HCT116 (cell line): ENCODE data around the gene CLK1.

ENCODE experiments used
- EGR1 ChIP-seq: IDR thresholded peaks from 2 replicates; pipeline ENCODE4 v1.6.1; 2012; ENCODE audit warnings: low read depth
- EZH2 ChIP-seq: fragments of 200-600 bp; sonication (generic); IDR thresholded peaks from 2 replicates; pipeline ENCODE4 v1.6.1; 2017; ENCODE audit warnings: antibody characterized with exemption, mixed run types
- EZH2phosphoT487 ChIP-seq: fragments of 200-600 bp; IDR thresholded peaks from 2 replicates; pipeline ENCODE4 v1.6.1; 2018; ENCODE audit warnings: antibody characterized with exemption, borderline replicate concordance
- JUND ChIP-seq: IDR thresholded peaks from 2 replicates; pipeline ENCODE4 v1.6.1; 2012
- POLR2A ChIP-seq: IDR thresholded peaks from 2 replicates; pipeline ENCODE4 v1.7.0; 2011; ENCODE audit warnings: borderline replicate concordance; ENCODE audit not compliant: insufficient read depth, insufficient read length; ENCODE audit errors: extremely low read depth
- POLR2AphosphoS5 ChIP-seq: IDR thresholded peaks from 2 replicates; pipeline ENCODE4 v1.6.1; 2011; ENCODE audit warnings: mild to moderate bottlenecking, low read depth, low read length, moderate library complexity
- SIN3A ChIP-seq: IDR thresholded peaks from 2 replicates; pipeline ENCODE4 v1.6.1; 2012; ENCODE audit warnings: low read depth
- SP1 ChIP-seq: IDR thresholded peaks from 2 replicates; pipeline ENCODE4 v1.6.1; 2012; ENCODE audit warnings: low read depth
- TCF7L2 ChIP-seq: IDR thresholded peaks from 2 replicates; pipeline ENCODE4 v1.7.0; 2011; ENCODE audit warnings: borderline replicate concordance, inconsistent platforms; ENCODE audit not compliant: insufficient read depth, insufficient read length; ENCODE audit errors: extremely low read depth
- YY1 ChIP-seq: IDR thresholded peaks from 2 replicates; pipeline ENCODE4 v1.6.1; 2011; ENCODE audit warnings: low read length, low read depth, moderate library complexity, mild to moderate bottlenecking; ENCODE audit not compliant: insufficient replicate concordance; ENCODE audit errors: extremely low read depth
- ZNF274 ChIP-seq: fragments of 200-500 bp; sonication (Bioruptor generic); IDR thresholded peaks from 2 replicates; pipeline ENCODE4 v1.6.1; 2014; ENCODE audit warnings: mild to moderate bottlenecking, low read depth, low read length, inconsistent platforms
- TF ChIP-seq, protein P1 (sequence below), 3 experiments: fragments of 200-600 bp in 1 of 3; sonication (generic) in 1 of 3; IDR thresholded peaks in 2 of 3; conservative IDR thresholded peaks in 1 of 3; 2 replicates each; pipeline ENCODE4 v1.5.1; 2012 to 2017; ENCODE audit warnings: low read depth in 2 of 3, low read length in 2 of 3, antibody characterized with exemption in 1 of 3, borderline replicate concordance in 1 of 3, control low read depth in 1 of 3, mild to moderate bottlenecking in 1 of 3, mixed read lengths in 1 of 3, mixed run types in 1 of 3, moderate library complexity in 1 of 3; ENCODE audit not compliant: insufficient read depth in 1 of 3
- TF ChIP-seq, protein P2 (sequence below): IDR thresholded peaks from 2 replicates; pipeline ENCODE4 v1.6.1; 2012
- TF ChIP-seq, protein P3 (sequence below): IDR thresholded peaks from 2 replicates; pipeline ENCODE4 v1.6.1; 2012

DNA sequence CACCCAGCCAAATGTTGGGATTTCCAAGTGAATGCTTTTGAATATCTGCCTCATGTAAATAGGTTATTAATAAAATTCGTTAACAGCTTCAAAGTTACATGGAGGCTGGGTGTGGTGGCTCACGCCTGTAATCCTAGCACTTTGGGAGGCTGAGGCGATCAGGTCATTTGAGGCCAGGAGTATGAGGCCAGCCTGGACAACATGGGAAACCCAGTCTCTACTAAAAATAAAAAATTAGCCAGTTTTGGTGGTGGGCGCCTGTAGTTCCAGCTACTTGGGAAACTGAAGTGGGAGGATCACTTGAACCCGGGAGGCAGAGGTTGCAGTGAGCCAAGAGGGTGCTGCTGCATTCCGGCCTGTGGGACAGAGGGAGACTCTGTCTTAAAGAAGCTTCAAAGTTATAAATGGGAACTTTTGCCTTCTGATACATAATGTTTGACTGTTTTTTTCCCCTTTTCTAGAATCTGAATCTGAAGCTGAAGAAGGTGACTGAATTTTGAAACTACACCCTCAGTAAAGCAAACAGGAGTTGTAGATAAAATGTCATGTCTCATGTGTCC lies 42.7 kb downstream of the CLK1 start:
- TF ChIP-seq, protein P1, sequence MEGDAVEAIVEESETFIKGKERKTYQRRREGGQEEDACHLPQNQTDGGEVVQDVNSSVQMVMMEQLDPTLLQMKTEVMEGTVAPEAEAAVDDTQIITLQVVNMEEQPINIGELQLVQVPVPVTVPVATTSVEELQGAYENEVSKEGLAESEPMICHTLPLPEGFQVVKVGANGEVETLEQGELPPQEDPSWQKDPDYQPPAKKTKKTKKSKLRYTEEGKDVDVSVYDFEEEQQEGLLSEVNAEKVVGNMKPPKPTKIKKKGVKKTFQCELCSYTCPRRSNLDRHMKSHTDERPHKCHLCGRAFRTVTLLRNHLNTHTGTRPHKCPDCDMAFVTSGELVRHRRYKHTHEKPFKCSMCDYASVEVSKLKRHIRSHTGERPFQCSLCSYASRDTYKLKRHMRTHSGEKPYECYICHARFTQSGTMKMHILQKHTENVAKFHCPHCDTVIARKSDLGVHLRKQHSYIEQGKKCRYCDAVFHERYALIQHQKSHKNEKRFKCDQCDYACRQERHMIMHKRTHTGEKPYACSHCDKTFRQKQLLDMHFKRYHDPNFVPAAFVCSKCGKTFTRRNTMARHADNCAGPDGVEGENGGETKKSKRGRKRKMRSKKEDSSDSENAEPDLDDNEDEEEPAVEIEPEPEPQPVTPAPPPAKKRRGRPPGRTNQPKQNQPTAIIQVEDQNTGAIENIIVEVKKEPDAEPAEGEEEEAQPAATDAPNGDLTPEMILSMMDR (IDR thresholded peaks at IDR 0.05 in 2 of 3, conservative IDR thresholded peaks at IDR 0.05 in 1 of 3; ENCODE audit: borderline replicate concordance in 1 of 3, insufficient read depth in 1 of 3, low read depth in 2 of 3, low read length in 2 of 3): no peak
- TF ChIP-seq EZH2 (no peak), POLR2A (no peak), SIN3A (no peak), SP1 (no peak), EZH2phosphoT487 (no peak), JUND (no peak), YY1 (no peak), POLR2AphosphoS5 (no peak), ZNF274 (no peak), EGR1 (no peak), TCF7L2 (no peak)
- TF ChIP-seq, protein P2, sequence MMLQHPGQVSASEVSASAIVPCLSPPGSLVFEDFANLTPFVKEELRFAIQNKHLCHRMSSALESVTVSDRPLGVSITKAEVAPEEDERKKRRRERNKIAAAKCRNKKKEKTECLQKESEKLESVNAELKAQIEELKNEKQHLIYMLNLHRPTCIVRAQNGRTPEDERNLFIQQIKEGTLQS: no peak
- TF ChIP-seq, protein P3, sequence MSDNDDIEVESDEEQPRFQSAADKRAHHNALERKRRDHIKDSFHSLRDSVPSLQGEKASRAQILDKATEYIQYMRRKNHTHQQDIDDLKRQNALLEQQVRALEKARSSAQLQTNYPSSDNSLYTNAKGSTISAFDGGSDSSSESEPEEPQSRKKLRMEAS: no peak
